H9 (cell line): ENCODE measurements around the gene SRRT. TPM values are rescaled to one million over a fixed set of nuclear protein-coding genes. Genes with fewer than 3 reads are reported as not detected.
A peak's percentile ranks its signal among the peaks of the same experiment; 100 is the strongest.

Experiments used
- DNase-seq: peaks from one replicate; pipeline ENCODE4 v3.0.0-alpha.2; 2017
- H2AFZ ChIP-seq: one replicate; pipeline ENCODE4 v1.6.1; 2013; ENCODE audit warnings: mild to moderate bottlenecking, low read length, control low read depth, moderate library complexity
- H2AK5ac ChIP-seq: 2 replicates; pipeline ENCODE4 v1.6.1; 2013; ENCODE audit warnings: low read length, control low read depth, mixed read lengths; ENCODE audit not compliant: insufficient read length
- H2BK120ac ChIP-seq: one replicate; pipeline ENCODE4 v1.6.1; 2013; ENCODE audit warnings: low read depth, mild to moderate bottlenecking, low read length, control low read depth, inconsistent platforms; ENCODE audit not compliant: poor library complexity, severe bottlenecking
- H2BK12ac ChIP-seq: 2 replicates; pipeline ENCODE4 v1.6.1; 2013; ENCODE audit warnings: low read length, control low read depth, mixed read lengths, low read depth; ENCODE audit not compliant: insufficient read length
- H2BK15ac ChIP-seq: 2 replicates; pipeline ENCODE4 v1.6.1; 2013; ENCODE audit warnings: low read depth, low read length, control low read depth
- H2BK20ac ChIP-seq: one replicate; pipeline ENCODE4 v1.6.1; 2013; ENCODE audit warnings: low read depth, mild to moderate bottlenecking, low read length, control low read depth, inconsistent platforms; ENCODE audit not compliant: poor library complexity, severe bottlenecking
- H2BK5ac ChIP-seq: 2 replicates; pipeline ENCODE4 v1.6.1; 2013; ENCODE audit warnings: low read length, control low read depth, mixed read lengths; ENCODE audit not compliant: insufficient read length
- H3K14ac ChIP-seq: 2 replicates; pipeline ENCODE4 v1.6.1; 2013; ENCODE audit warnings: low read length, control low read depth; ENCODE audit not compliant: insufficient read depth
- H3K18ac ChIP-seq: 2 replicates; pipeline ENCODE4 v1.6.1; 2013; ENCODE audit warnings: low read depth, mild to moderate bottlenecking, mixed read lengths, low read length, control low read depth; ENCODE audit not compliant: insufficient read length
- H3K23ac ChIP-seq: 2 replicates; pipeline ENCODE4 v1.6.1; 2013; ENCODE audit warnings: low read length, control low read depth, mixed read lengths, low read depth; ENCODE audit not compliant: insufficient read length
- H3K23me2 ChIP-seq: 2 replicates; pipeline ENCODE4 v1.6.1; 2013; ENCODE audit warnings: low read depth, mild to moderate bottlenecking, mixed read lengths, low read length, control low read depth; ENCODE audit not compliant: insufficient read length, poor library complexity, severe bottlenecking
- H3K27ac ChIP-seq: 2 replicates; pipeline ENCODE4 v1.5.1; 2013; ENCODE audit warnings: low read length, control low read depth, mixed read lengths, low read depth; ENCODE audit not compliant: insufficient read length
- H3K27me3 ChIP-seq: 2 replicates; pipeline ENCODE4 v1.6.1; 2013; ENCODE audit warnings: low read length, control low read depth, inconsistent platforms; ENCODE audit not compliant: insufficient read depth
- H3K4ac ChIP-seq: 2 replicates; pipeline ENCODE4 v1.6.1; 2013; ENCODE audit warnings: low read depth, mild to moderate bottlenecking, control low read depth, inconsistent platforms, low read length, moderate library complexity
- H3K4me1 ChIP-seq: 2 replicates; pipeline ENCODE4 v1.6.1; 2013; ENCODE audit warnings: low read length, control low read depth, inconsistent platforms; ENCODE audit not compliant: insufficient read depth
- H3K4me2 ChIP-seq: 2 replicates; pipeline ENCODE4 v1.6.1; 2013; ENCODE audit warnings: low read length, control low read depth, mixed read lengths; ENCODE audit not compliant: insufficient read length, insufficient read depth
- H3K56ac ChIP-seq: 2 replicates; pipeline ENCODE4 v1.6.1; 2013; ENCODE audit warnings: low read depth, mild to moderate bottlenecking, mixed read lengths, low read length, control low read depth; ENCODE audit not compliant: insufficient read length
- H3K79me1 ChIP-seq: 2 replicates; pipeline ENCODE4 v1.6.1; 2013; ENCODE audit warnings: low read depth, mild to moderate bottlenecking, moderate library complexity, low read length, control low read depth, inconsistent platforms; ENCODE audit not compliant: insufficient read depth, poor library complexity, severe bottlenecking
- H3K79me2 ChIP-seq: 2 replicates; pipeline ENCODE4 v1.6.1; 2013; ENCODE audit warnings: low read length, control low read depth, inconsistent platforms; ENCODE audit not compliant: insufficient read depth
- H3K9ac ChIP-seq: 2 replicates; pipeline ENCODE4 v1.6.1; 2013; ENCODE audit warnings: low read length, control low read depth, mixed read lengths; ENCODE audit not compliant: insufficient read length; ENCODE audit errors: extremely low read depth
- H3K9me3 ChIP-seq: one replicate; pipeline ENCODE4 v1.6.1; 2013; ENCODE audit warnings: low read depth, low read length, inconsistent platforms; ENCODE audit not compliant: control insufficient read depth
- H3T11ph ChIP-seq: one replicate; pipeline ENCODE4 v1.6.1; 2013; ENCODE audit warnings: mild to moderate bottlenecking, low read length, control low read depth, inconsistent platforms
- H4K20me1 ChIP-seq: one replicate; pipeline ENCODE4 v1.6.1; 2013; ENCODE audit not compliant: control insufficient read depth, insufficient read length, insufficient read depth
- H4K5ac ChIP-seq: 2 replicates; pipeline ENCODE4 v1.6.1; 2013; ENCODE audit warnings: low read depth, mild to moderate bottlenecking, mixed read lengths, low read length, control low read depth; ENCODE audit not compliant: insufficient read length
- H4K8ac ChIP-seq: replicated peaks from 2 replicates; pipeline ENCODE4 v1.6.1; 2013; ENCODE audit warnings: low read length, control low read depth, mixed read lengths, low read depth; ENCODE audit not compliant: insufficient read length
- H4K91ac ChIP-seq: 2 replicates; pipeline ENCODE4 v1.6.1; 2013; ENCODE audit warnings: low read depth, mild to moderate bottlenecking, moderate library complexity, mixed read lengths, low read length, control low read depth; ENCODE audit not compliant: insufficient read length
- H3K27ac Mint-ChIP-seq, 3 experiments: 2 replicates in 2 of 3; 3 replicates in 1 of 3; pipeline ENCODE4 v1.8.0; 2020 to 2021; ENCODE audit warnings: mixed read lengths in 3 of 3, mild to moderate bottlenecking in 1 of 3, moderate library complexity in 1 of 3
- H3K27me3 Mint-ChIP-seq: 2 replicates; pipeline ENCODE4 v1.8.0; 2021; ENCODE audit warnings: low read depth, mild to moderate bottlenecking, moderate library complexity, mixed read lengths
- H3K36me3 Mint-ChIP-seq, 3 experiments: 2 replicates in 2 of 3; 3 replicates in 1 of 3; pipeline ENCODE4 v1.8.0; 2020 to 2021; ENCODE audit warnings: low read depth in 3 of 3, mixed read lengths in 3 of 3; ENCODE audit not compliant: insufficient read depth in 1 of 3
- H3K4me1 Mint-ChIP-seq, 2 experiments: 2 replicates each; pipeline ENCODE4 v1.8.0; 2020; ENCODE audit warnings: mixed read lengths in 2 of 2
- H3K4me3 Mint-ChIP-seq, 2 experiments: 2 replicates in 1 of 2; 3 replicates in 1 of 2; pipeline ENCODE4 v1.8.0; 2020 to 2021; ENCODE audit warnings: mild to moderate bottlenecking in 2 of 2, mixed read lengths in 2 of 2, moderate library complexity in 1 of 2
- H3K9me3 Mint-ChIP-seq, 2 experiments: 2 replicates in 1 of 2; 3 replicates in 1 of 2; pipeline ENCODE4 v1.8.0; 2020; ENCODE audit warnings: mild to moderate bottlenecking in 2 of 2, mixed read lengths in 2 of 2, moderate library complexity in 1 of 2
- WGBS: extraction: QIAGEN DNeasy Blood & Tissue Kit; methylation state at CpG from one replicate; pipeline ENCODE4 v1.1.7; 2013; ENCODE audit warnings: missing lambda C conversion rate, low lambda C conversion rate, mixed read lengths; ENCODE audit not compliant: insufficient read length; ENCODE audit errors: extremely low coverage; 5-methylcytosine and 5-hydroxymethylcytosine counted together
- total RNA-seq: library from RNA; stranded (reverse); gene quantifications from 2 replicates; pipeline ENCODE4 v1.2.1, GENCODE V29; 2021
- TF ChIP-seq, protein P1 (sequence below): fragments of 200-600 bp; sonication (generic); conservative IDR thresholded peaks from 3 replicates; pipeline ENCODE4 v1.8.0; 2021; ENCODE audit warnings: antibody characterized with exemption, mild to moderate bottlenecking

The SRRT gene
- total RNA-seq, 1 experiment from 2014 or later: 373 TPM

GRCh38 chr7:100886936-100887515, 12.1 kb downstream of the SRRT start:
- Histone ChIP-seq H2BK5ac (no peak overlapping the region), H2AFZ (no peak overlapping the region), H3K9ac (no peak overlapping the region), H4K91ac (no peak overlapping the region), H2AK5ac (no peak overlapping the region), H2BK15ac (no peak overlapping the region), H3K14ac (no peak overlapping the region), H3K23me2 (peaks cover 24% of the 10 kb centered on the region), H3K27me3 (no peaks in the 10 kb centered on the region), H4K5ac (no peak overlapping the region), H3K79me1 (no peaks in the 10 kb centered on the region), H3K27ac (no peak overlapping the region), H3K56ac (no peak overlapping the region), H3K9me3 (no peaks in the 10 kb centered on the region), H3K4me2 (no peak overlapping the region), H3K4me1 (peaks cover 2% of the 10 kb centered on the region; the same call in 1 of the 2 replicates), H3K18ac (no peak overlapping the region), H2BK120ac (no peak overlapping the region), H3K79me2 (peaks cover 6% of the 10 kb centered on the region; the same call in 1 of the 2 replicates), H2BK12ac (no peak overlapping the region), H3K4ac (no peak overlapping the region), H3K23ac (no peak overlapping the region), H4K8ac (no peak overlapping the region), H4K20me1 (no peaks in the 10 kb centered on the region), H2BK20ac (no peak overlapping the region), H3T11ph (no peak overlapping the region)
- Mint-ChIP-seq H3K36me3 (peaks cover 59 to 69% (median 66%) of the 10 kb centered on the region in 3 experiments), H3K27me3 (no peaks in the 10 kb centered on the region; the same call in 1 of the 2 replicates), H3K9me3 (no peaks in the 10 kb centered on the region), H3K4me1 (peaks cover 36 to 49% of the 10 kb centered on the region in 2 experiments), H3K27ac (peak overlapping the region; percentile 79 to 92 (median 88); a peak in 5 of 7 replicates), H3K4me3 (peak overlapping the region; percentile 24 to 83)
- no peak for DNase-seq
- TF ChIP-seq, protein P1, sequence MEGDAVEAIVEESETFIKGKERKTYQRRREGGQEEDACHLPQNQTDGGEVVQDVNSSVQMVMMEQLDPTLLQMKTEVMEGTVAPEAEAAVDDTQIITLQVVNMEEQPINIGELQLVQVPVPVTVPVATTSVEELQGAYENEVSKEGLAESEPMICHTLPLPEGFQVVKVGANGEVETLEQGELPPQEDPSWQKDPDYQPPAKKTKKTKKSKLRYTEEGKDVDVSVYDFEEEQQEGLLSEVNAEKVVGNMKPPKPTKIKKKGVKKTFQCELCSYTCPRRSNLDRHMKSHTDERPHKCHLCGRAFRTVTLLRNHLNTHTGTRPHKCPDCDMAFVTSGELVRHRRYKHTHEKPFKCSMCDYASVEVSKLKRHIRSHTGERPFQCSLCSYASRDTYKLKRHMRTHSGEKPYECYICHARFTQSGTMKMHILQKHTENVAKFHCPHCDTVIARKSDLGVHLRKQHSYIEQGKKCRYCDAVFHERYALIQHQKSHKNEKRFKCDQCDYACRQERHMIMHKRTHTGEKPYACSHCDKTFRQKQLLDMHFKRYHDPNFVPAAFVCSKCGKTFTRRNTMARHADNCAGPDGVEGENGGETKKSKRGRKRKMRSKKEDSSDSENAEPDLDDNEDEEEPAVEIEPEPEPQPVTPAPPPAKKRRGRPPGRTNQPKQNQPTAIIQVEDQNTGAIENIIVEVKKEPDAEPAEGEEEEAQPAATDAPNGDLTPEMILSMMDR: no peak
- no CpG with 5 or more reads among the region's 25 CpGs for WGBS
